Endothelial cell of hepatic sinusoid (primary cell): ENCODE results near the gene FILIP1L.

Experiments
- in situ Hi-C: cut with HindIII; loops from 2 replicates; pipeline ENCODE4 v1.10.0; 2017; ENCODE audit warnings: low sequenced_read_pairs

FILIP1L gene

GRCh38 chr3:99958222-99958912 is 155.9 kb downstream of the FILIP1L start:
- in situ Hi-C loops = no loop called here

- in situ Hi-C loops = no loop called here
Measured at GRCh38 chr3:99957151-99957796, 157.0 kb downstream of the FILIP1L start.

GRCh38 chr3:99955773-99956562 is 158.3 kb downstream of the FILIP1L start:
- in situ Hi-C loops = no loop called here

- in situ Hi-C loops = no loop called here
Measured at GRCh38 chr3:99954914-99955644, 159.2 kb downstream of the FILIP1L start.

GRCh38 chr3:99953596-99953995 is 160.7 kb downstream of the FILIP1L start:
- in situ Hi-C loops = no loop called here

GRCh38 chr3:99952306-99952705 is 162.0 kb downstream of the FILIP1L start:
- in situ Hi-C loops = no loop called here

GRCh38 chr3:99951701-99952100 is 162.6 kb downstream of the FILIP1L start:
- in situ Hi-C loops = no loop called here

- in situ Hi-C loops = no loop called here
Measured at GRCh38 chr3:99950921-99951320, 163.4 kb downstream of the FILIP1L start.

GRCh38 chr3:99949956-99950670 is 164.2 kb downstream of the FILIP1L start:
- in situ Hi-C loops = no loop called here

GRCh38 chr3:99948467-99949089 is 165.7 kb downstream of the FILIP1L start:
- in situ Hi-C loops = no loop called here

- in situ Hi-C loops = no loop called here
Measured at GRCh38 chr3:99947356-99947755, 166.9 kb downstream of the FILIP1L start.

- in situ Hi-C loops = no loop called here
Measured at GRCh38 chr3:99945328-99945995, 168.8 kb downstream of the FILIP1L start.

GRCh38 chr3:99943931-99944761 is 170.2 kb downstream of the FILIP1L start:
- in situ Hi-C loops = no loop called here

- in situ Hi-C loops = no loop called here
Measured at GRCh38 chr3:99941211-99941610, 173.1 kb downstream of the FILIP1L start.

- in situ Hi-C loops = no loop called here
Measured at GRCh38 chr3:99940350-99940749, 174.0 kb downstream of the FILIP1L start.

- in situ Hi-C loops = no loop called here
Measured at GRCh38 chr3:99939876-99940275, 174.4 kb downstream of the FILIP1L start.

GRCh38 chr3:99938270-99938911 is 175.9 kb downstream of the FILIP1L start:
- in situ Hi-C loops = no loop called here
